ENCODE results near the gene TRIM52. TPM values are rescaled to one million over a fixed set of nuclear protein-coding genes. Genes with fewer than 3 reads are reported as not detected.
"Not testable (repeated sequence)": the region's sequence is repeated elsewhere in the genome, so short reads cannot be mapped to it uniquely, and the experiment has no call there.

Gene TRIM52
- total RNA-seq, 1 experiment from 2014 or later = 15.2 TPM

DNA sequence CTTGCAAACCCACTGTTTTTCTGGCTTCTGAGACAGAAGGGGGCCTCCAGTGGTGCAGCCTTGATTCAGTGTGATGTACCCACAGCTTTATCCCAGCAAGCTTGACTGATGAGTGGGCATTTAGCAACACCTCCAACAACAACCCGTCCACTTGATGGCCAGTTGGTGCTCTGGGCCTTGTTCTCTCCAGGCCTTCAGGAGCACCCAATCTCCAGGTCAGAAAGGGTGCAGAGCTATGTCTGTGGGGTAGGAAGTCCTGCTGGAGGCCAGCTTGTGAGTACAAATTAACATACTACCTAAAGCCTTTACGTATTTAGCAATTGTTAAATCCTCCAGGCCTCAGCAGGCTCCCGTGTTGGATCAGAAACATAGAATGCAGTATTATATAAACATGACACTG is 10.1 kb upstream of the TRIM52 start:
- ChIA-PET CTCF (no interaction called here), POLR2A (ENCODE audit: unreplicated experiment) (no interaction called here)
- Histone ChIP-seq H3K4me2 (no peak overlapping the region), H2AFZ (no peak overlapping the region), H4K20me1 (ENCODE audit: insufficient read depth) (no peaks in the 10 kb centered on the region), H3K9me3 (ENCODE audit: insufficient read depth, low read depth) (no peaks in the 10 kb centered on the region), H3K36me3 (ENCODE audit: low read depth) (no peaks in the 10 kb centered on the region), H3F3A (ENCODE audit: insufficient read depth, low read depth) (peaks cover 3% of the 10 kb centered on the region; the same call in 1 of the 2 replicates), H3K27ac (no peak overlapping the region), H3K9me2 (ENCODE audit: insufficient read depth) (no peaks in the 10 kb centered on the region), H3K4me1 (replicated peaks; ENCODE audit: insufficient read depth) (no peaks in the 10 kb centered on the region), H3K27me3 (ENCODE audit: insufficient read depth, low read depth) (no peaks in the 10 kb centered on the region), H3K4me3 (no peak overlapping the region), H3K79me2 (ENCODE audit: low read depth) (no peaks in the 10 kb centered on the region)
- intact Hi-C loops (cut with micrococcal nuclease; ENCODE audit: unreplicated experiment) = no loop called here
- BruUV-seq (replicated peaks) = no TSS peak
- no peak for DNase-seq
- TF ChIP-seq CTCF (conservative IDR thresholded peaks at IDR 0.05) (no peak), EZH2 (IDR thresholded peaks at IDR 0.05; ENCODE audit: low read depth) (no peak)

DNA sequence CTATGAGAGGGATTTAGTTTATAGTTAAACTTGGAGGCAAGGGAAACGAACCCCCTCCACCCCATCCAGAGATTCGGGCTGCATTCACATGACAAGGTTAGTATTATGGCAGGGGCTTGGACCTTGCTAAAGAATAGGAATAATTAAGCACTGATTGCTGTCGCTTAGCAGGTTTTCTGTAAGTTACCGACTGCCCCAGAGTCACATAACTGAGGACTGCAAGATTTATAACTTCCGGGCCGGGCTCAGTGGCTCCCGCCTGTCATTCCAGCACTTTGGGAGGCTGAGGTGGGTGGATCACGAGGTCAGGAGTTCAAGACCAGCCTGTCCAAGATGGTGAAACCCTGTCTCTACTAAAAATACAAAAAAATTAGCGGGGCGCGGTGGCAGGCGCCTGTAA is 7.0 kb upstream of the TRIM52 start:
- H3K9me3 ChIP-seq (ENCODE audit: insufficient read depth, low read depth); H3K36me3 ChIP-seq (ENCODE audit: low read depth); H3K9me2 ChIP-seq (ENCODE audit: insufficient read depth); BruUV-seq (replicated peaks); DNase-seq; intact Hi-C loops (cut with micrococcal nuclease; ENCODE audit: unreplicated experiment); H3K4me2 ChIP-seq; H3K27ac ChIP-seq; CTCF ChIA-PET; H4K20me1 ChIP-seq (ENCODE audit: insufficient read depth); H3K79me2 ChIP-seq (ENCODE audit: low read depth); POLR2A ChIA-PET (ENCODE audit: unreplicated experiment); H3K4me3 ChIP-seq; H3K4me1 ChIP-seq (replicated peaks; ENCODE audit: insufficient read depth); H3F3A ChIP-seq (ENCODE audit: insufficient read depth, low read depth); H2AFZ ChIP-seq; H3K27me3 ChIP-seq (ENCODE audit: insufficient read depth, low read depth): not testable (repeated sequence)

- H2AFZ ChIP-seq; H3K4me1 ChIP-seq (replicated peaks; ENCODE audit: insufficient read depth); H3K79me2 ChIP-seq (ENCODE audit: low read depth); H3K27me3 ChIP-seq (ENCODE audit: insufficient read depth, low read depth); H3K27ac ChIP-seq; H4K20me1 ChIP-seq (ENCODE audit: insufficient read depth); H3K4me2 ChIP-seq; intact Hi-C loops (cut with micrococcal nuclease; ENCODE audit: unreplicated experiment); H3K36me3 ChIP-seq (ENCODE audit: low read depth); POLR2A ChIA-PET (ENCODE audit: unreplicated experiment); CTCF ChIA-PET; H3K9me2 ChIP-seq (ENCODE audit: insufficient read depth); H3K9me3 ChIP-seq (ENCODE audit: insufficient read depth, low read depth); BruUV-seq (replicated peaks); H3K4me3 ChIP-seq; H3F3A ChIP-seq (ENCODE audit: insufficient read depth, low read depth); DNase-seq: not testable (repeated sequence)
- 0 out of 2 replicates have a peak, but pooled peaks have one; percentile 21 for TF ChIP-seq CTCF (conservative IDR thresholded peaks at IDR 0.05)
Measured at GRCh38 chr5:181267291-181267904, 6.5 kb upstream of the TRIM52 start.

DNA sequence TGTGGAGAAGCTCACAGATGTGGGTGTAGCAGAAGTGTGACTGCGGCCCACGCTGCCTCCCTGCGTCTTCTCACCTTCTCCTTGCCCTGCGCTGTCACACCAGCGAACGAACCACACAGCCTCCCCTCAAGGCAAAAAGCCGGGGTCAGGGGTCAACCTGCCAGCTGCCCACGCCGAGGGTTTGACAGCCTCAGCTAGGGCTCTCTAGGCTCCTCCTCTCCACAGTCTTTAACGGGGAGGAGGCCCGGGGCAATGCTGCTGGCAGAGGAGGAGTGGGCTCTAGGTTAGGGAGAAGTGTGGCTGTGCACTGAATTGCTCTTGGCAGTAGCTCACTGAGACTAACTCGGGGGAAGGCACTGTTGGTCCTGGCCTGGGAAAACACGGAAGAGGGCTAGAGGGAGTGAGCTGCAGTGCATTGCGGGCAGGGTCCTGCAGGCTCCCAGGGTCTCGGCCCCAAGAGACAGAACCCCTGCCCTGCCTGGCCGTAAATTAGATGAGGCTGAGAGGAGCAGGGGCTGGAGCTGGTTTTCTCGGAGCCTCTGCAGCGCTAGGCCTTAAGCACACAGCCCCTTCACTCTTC is 4.2 kb upstream of the TRIM52 start:
- intact Hi-C loops (cut with micrococcal nuclease; ENCODE audit: unreplicated experiment) = no loop called here

More for the DNA sequence above, 4.2 kb upstream of the TRIM52 start:
- ChIA-PET CTCF (no interaction called here), POLR2A (ENCODE audit: unreplicated experiment) (no interaction called here)
- 0 out of 2 replicates have a peak, but pooled peaks cover 2% of the 10 kb centered on the region for H3K4me1 ChIP-seq (replicated peaks; ENCODE audit: insufficient read depth)
- H3K36me3 ChIP-seq (ENCODE audit: low read depth) = no peaks in the 10 kb centered on the region
- peaks cover 3% of the 10 kb centered on the region; the same call in 1 of the 2 replicates for H3F3A ChIP-seq (ENCODE audit: insufficient read depth, low read depth)
- no peak overlapping the region for H3K4me2 ChIP-seq
- peaks cover 14% of the 10 kb centered on the region for H3K79me2 ChIP-seq (ENCODE audit: low read depth)
- no peaks in the 10 kb centered on the region for H3K27me3 ChIP-seq (ENCODE audit: insufficient read depth, low read depth)
- BruUV-seq (replicated peaks) = no TSS peak
- DNase-seq = no peak
- no peak for TF ChIP-seq EZH2 (IDR thresholded peaks at IDR 0.05; ENCODE audit: low read depth)
- no peak for TF ChIP-seq CTCF (conservative IDR thresholded peaks at IDR 0.05)
- H3K27ac ChIP-seq = no peak overlapping the region
- H3K9me3 ChIP-seq (ENCODE audit: insufficient read depth, low read depth) = no peaks in the 10 kb centered on the region
- H3K9me2 ChIP-seq (ENCODE audit: insufficient read depth) = no peaks in the 10 kb centered on the region
- no peak overlapping the region for H3K4me3 ChIP-seq
- H2AFZ ChIP-seq = no peak overlapping the region
- H4K20me1 ChIP-seq (ENCODE audit: insufficient read depth) = no peaks in the 10 kb centered on the region

Measured in PC-9 (cell line).